GM23338 (cell line): ENCODE results near the gene NDUFB2. TPM values are rescaled to one million over a fixed set of nuclear protein-coding genes. Genes with fewer than 3 reads are reported as not detected.

Source experiments
- ATAC-seq: fragments of 200-7000 bp; cut with Tn5 transposase; 3 replicates; pipeline ENCODE4 v1.9.1; 2020
- DNase-seq: peaks from one replicate; pipeline ENCODE4 v3.0.0-alpha.2; 2015; ENCODE audit warnings: low spot score
- H2AFZ ChIP-seq: fragments of 200-600 bp; sonication (generic); 2 replicates; pipeline ENCODE4 v1.8.0; 2016; ENCODE audit warnings: antibody characterized with exemption, mild to moderate bottlenecking, moderate library complexity
- H3F3A ChIP-seq: fragments of 200-600 bp; sonication (generic); replicated peaks from 2 replicates; pipeline ENCODE4 v1.8.0; 2017; ENCODE audit warnings: antibody characterized with exemption, mixed run types, low read depth
- H3K27ac ChIP-seq: fragments of 200-600 bp; sonication (generic); 2 replicates; pipeline ENCODE4 v1.6.1; 2016; ENCODE audit warnings: low read depth
- H3K27me3 ChIP-seq: fragments of 200-600 bp; sonication (generic); 2 replicates; pipeline ENCODE4 v1.8.0; 2016; ENCODE audit warnings: mild to moderate bottlenecking, mixed run types, moderate library complexity; ENCODE audit not compliant: insufficient read depth
- H3K36me3 ChIP-seq: fragments of 200-600 bp; sonication (generic); 2 replicates; pipeline ENCODE4 v1.8.0; 2016; ENCODE audit warnings: mild to moderate bottlenecking; ENCODE audit not compliant: insufficient read depth
- H3K4me1 ChIP-seq: fragments of 200-600 bp; sonication (generic); 2 replicates; pipeline ENCODE4 v1.8.0; 2016; ENCODE audit warnings: mild to moderate bottlenecking, moderate library complexity; ENCODE audit not compliant: insufficient read depth
- H3K4me2 ChIP-seq: fragments of 200-600 bp; sonication (generic); 2 replicates; pipeline ENCODE4 v1.7.1; 2017; ENCODE audit warnings: mixed run types
- H3K4me3 ChIP-seq: fragments of 200-600 bp; sonication (generic); 2 replicates; pipeline ENCODE4 v1.6.1; 2016; ENCODE audit warnings: mixed run types
- H3K79me2 ChIP-seq: fragments of 200-600 bp; sonication (generic); replicated peaks from 2 replicates; pipeline ENCODE4 v1.8.0; 2017; ENCODE audit warnings: mild to moderate bottlenecking; ENCODE audit not compliant: insufficient read depth
- H3K9me2 ChIP-seq: fragments of 200-600 bp; sonication (generic); 2 replicates; pipeline ENCODE4 v1.8.0; 2017; ENCODE audit not compliant: insufficient read depth
- H4K20me1 ChIP-seq: fragments of 200-600 bp; sonication (generic); replicated peaks from 2 replicates; pipeline ENCODE4 v1.8.0; 2017; ENCODE audit warnings: mild to moderate bottlenecking; ENCODE audit not compliant: insufficient read depth
- H3K27ac Mint-ChIP-seq: 2 replicates; pipeline ENCODE4 v1.8.0; 2020; ENCODE audit warnings: inconsistent platforms, mild to moderate bottlenecking, moderate library complexity, mixed read lengths
- H3K27me3 Mint-ChIP-seq: 3 replicates; pipeline ENCODE4 v1.8.0; 2022; ENCODE audit warnings: low read depth, mild to moderate bottlenecking, moderate library complexity, mixed read lengths, inconsistent platforms; ENCODE audit not compliant: insufficient read depth, poor library complexity
- H3K36me3 Mint-ChIP-seq: 3 replicates; pipeline ENCODE4 v1.8.0; 2021; ENCODE audit warnings: low read depth, mild to moderate bottlenecking, inconsistent platforms, moderate library complexity, mixed read lengths
- H3K4me1 Mint-ChIP-seq: 3 replicates; pipeline ENCODE4 v1.8.0; 2020; ENCODE audit warnings: mild to moderate bottlenecking, inconsistent platforms, mixed read lengths
- H3K4me3 Mint-ChIP-seq: 3 replicates; pipeline ENCODE4 v1.8.0; 2021; ENCODE audit warnings: moderate library complexity, mild to moderate bottlenecking, inconsistent platforms, mixed read lengths
- H3K9me3 Mint-ChIP-seq: 3 replicates; pipeline ENCODE4 v1.8.0; 2020; ENCODE audit warnings: moderate library complexity, mild to moderate bottlenecking, inconsistent platforms, mixed read lengths
- CREB1 ChIP-seq: fragments of 250-450 bp; sonication (Bioruptor Pico); IDR thresholded peaks from 2 replicates; pipeline ENCODE4 v1.5.0; 2020; ENCODE audit warnings: low read depth, mild to moderate bottlenecking, moderate library complexity
- JUNB ChIP-seq: IDR thresholded peaks from one replicate; pipeline ENCODE4 v1.6.1; 2016; ENCODE audit warnings: antibody characterized with exemption; ENCODE audit not compliant: unreplicated experiment
- NANOG ChIP-seq: IDR thresholded peaks from 2 replicates; pipeline ENCODE4 v1.6.1; 2016; ENCODE audit warnings: antibody characterized with exemption, borderline replicate concordance
- ZNF114 ChIP-seq: fragments of 250-450 bp; sonication (Bioruptor Pico); IDR thresholded peaks from 2 replicates; pipeline ENCODE4 v1.5.0; 2020; ENCODE audit warnings: mild to moderate bottlenecking, moderate library complexity
- polyA plus RNA-seq: library from polyadenylated mRNA; unstranded; fragments of >200 nt; fragmentation: Nextera tagmentation; extraction: Ambion mirVana; gene quantifications from 2 replicates; pipeline ENCODE4 v1.2.1, GENCODE V29; 2016
- total RNA-seq: library from RNA; depleted of rRNA; stranded (reverse); fragments of >200 nt; shearing (Covaris generic); gene quantifications from 2 replicates; pipeline ENCODE4 v1.2.3, GENCODE V29; 2014
- TF ChIP-seq, protein P1 (sequence below), 2 experiments: fragments of 200-600 bp in 1 of 2; sonication (generic) in 1 of 2; conservative IDR thresholded peaks; 2 replicates each; pipeline versions ENCODE4 v1.5.1 to v1.6.1; 2016 to 2017; ENCODE audit warnings: antibody characterized with exemption in 2 of 2, low read depth in 2 of 2, mild to moderate bottlenecking in 2 of 2, moderate library complexity in 1 of 2
- TF ChIP-seq, protein P2 (sequence below): IDR thresholded peaks from 2 replicates; pipeline ENCODE4 v1.6.1; 2016; ENCODE audit warnings: antibody characterized with exemption
- TF ChIP-seq, protein P3 (sequence below): IDR thresholded peaks from one replicate; pipeline ENCODE4 v1.6.1; 2018; ENCODE audit warnings: antibody characterized with exemption; ENCODE audit not compliant: unreplicated experiment

Gene NDUFB2
- total and polyA plus RNA-seq, 2 experiments from 2014 or later = 306 to 382 TPM

DNA sequence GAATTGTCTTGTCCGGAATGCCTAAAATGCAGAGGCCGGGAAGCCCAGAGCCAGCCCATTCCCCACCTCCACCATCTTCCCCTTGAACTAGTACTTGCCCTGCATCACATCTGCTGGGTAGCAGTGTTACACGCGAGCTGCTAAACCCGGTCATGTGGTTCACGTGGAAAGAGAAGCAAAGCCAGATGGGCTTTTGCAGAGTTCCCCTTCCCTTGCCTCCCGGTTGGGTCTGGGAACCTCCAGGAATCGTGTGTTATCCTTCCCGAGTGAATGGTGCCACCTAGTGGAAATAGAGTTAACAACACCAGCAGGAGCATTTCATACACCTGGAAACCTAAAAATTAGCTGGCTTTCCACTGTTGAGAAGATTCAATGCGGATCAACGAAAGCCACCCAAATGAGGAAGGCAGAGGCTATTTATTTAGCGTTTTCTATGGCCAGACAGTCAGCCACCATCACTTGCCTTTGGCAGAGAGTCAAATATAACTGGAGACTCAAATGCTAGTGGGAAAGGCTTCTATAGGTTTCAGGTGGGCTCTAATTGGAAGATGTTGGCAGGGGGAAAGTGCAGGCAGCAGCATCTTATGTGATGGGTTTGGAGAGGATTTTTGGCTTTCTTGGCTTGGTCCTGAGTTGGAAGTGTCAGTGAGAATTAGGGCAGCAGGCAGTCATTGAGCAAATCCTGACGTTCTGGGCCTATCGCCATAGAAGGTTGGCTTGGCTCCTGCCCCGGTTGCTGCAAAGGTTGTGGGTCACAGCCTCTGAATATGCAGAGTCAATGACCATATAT lies 43.0 kb upstream of the NDUFB2 start:
- Histone ChIP-seq H3K27me3 (no peaks in the 10 kb centered on the region), H3F3A (no peaks in the 10 kb centered on the region), H3K27ac (no peak overlapping the region), H3K4me1 (no peaks in the 10 kb centered on the region), H4K20me1 (no peaks in the 10 kb centered on the region), H2AFZ (peak overlapping the region; percentile 57), H3K4me3 (no peak overlapping the region), H3K9me2 (no peaks in the 10 kb centered on the region), H3K4me2 (no peak overlapping the region), H3K36me3 (no peaks in the 10 kb centered on the region), H3K79me2 (no peaks in the 10 kb centered on the region)
- Mint-ChIP-seq H3K4me3 (no peak overlapping the region), H3K9me3 (peaks cover 3% of the 10 kb centered on the region; the same call in 1 of the 3 replicates), H3K27me3 (peaks cover 14% of the 10 kb centered on the region), H3K27ac (no peak overlapping the region; the same call in 1 of the 2 replicates), H3K36me3 (no peaks in the 10 kb centered on the region), H3K4me1 (peaks cover 9% of the 10 kb centered on the region)
- DNase-seq = peak; percentile 95
- ATAC-seq = peak; percentile 92
- TF ChIP-seq, protein P1, sequence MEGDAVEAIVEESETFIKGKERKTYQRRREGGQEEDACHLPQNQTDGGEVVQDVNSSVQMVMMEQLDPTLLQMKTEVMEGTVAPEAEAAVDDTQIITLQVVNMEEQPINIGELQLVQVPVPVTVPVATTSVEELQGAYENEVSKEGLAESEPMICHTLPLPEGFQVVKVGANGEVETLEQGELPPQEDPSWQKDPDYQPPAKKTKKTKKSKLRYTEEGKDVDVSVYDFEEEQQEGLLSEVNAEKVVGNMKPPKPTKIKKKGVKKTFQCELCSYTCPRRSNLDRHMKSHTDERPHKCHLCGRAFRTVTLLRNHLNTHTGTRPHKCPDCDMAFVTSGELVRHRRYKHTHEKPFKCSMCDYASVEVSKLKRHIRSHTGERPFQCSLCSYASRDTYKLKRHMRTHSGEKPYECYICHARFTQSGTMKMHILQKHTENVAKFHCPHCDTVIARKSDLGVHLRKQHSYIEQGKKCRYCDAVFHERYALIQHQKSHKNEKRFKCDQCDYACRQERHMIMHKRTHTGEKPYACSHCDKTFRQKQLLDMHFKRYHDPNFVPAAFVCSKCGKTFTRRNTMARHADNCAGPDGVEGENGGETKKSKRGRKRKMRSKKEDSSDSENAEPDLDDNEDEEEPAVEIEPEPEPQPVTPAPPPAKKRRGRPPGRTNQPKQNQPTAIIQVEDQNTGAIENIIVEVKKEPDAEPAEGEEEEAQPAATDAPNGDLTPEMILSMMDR (conservative IDR thresholded peaks at IDR 0.05; ENCODE audit: low read depth in 2 of 2) = peak; percentile 93 to 97
- no peak for TF ChIP-seq JUNB

DNA sequence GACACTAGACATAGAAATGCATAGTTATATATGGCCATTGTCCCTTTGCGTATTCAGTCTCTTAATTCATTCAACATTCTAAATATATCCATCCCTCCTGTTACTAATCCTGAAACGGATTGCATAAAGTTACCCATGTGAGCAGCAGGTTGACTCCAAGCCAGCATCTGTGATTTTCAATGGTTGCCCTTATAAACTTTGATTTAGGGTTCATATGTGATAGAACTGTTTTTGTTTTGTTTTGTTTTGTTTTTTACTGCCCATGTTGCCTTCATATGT lies 42.5 kb upstream of the NDUFB2 start:
- peaks cover 3% of the 10 kb centered on the region; the same call in 1 of the 3 replicates for H3K9me3 Mint-ChIP-seq
- H3K27me3 Mint-ChIP-seq = peaks cover 14% of the 10 kb centered on the region
- no peaks in the 10 kb centered on the region for H3K36me3 Mint-ChIP-seq
- no peak overlapping the region for H3K4me2 ChIP-seq
- no peak overlapping the region for H3K4me3 ChIP-seq
- no peaks in the 10 kb centered on the region for H3K79me2 ChIP-seq
- peaks cover 9% of the 10 kb centered on the region for H3K4me1 Mint-ChIP-seq
- no peaks in the 10 kb centered on the region for H3K4me1 ChIP-seq
- H3K36me3 ChIP-seq = no peaks in the 10 kb centered on the region
- H3K9me2 ChIP-seq = no peaks in the 10 kb centered on the region
- H3K4me3 Mint-ChIP-seq = no peak overlapping the region
- H4K20me1 ChIP-seq = no peaks in the 10 kb centered on the region
- no peak overlapping the region for H2AFZ ChIP-seq
- ATAC-seq (no peak), DNase-seq (no peak)
- no peaks in the 10 kb centered on the region for H3K27me3 ChIP-seq
- H3K27ac ChIP-seq = no peak overlapping the region
- no peaks in the 10 kb centered on the region for H3F3A ChIP-seq
- no peak overlapping the region for H3K27ac Mint-ChIP-seq
- TF ChIP-seq NANOG (no peak), ZNF114 (CRISPR knock-in tag) (no peak), CREB1 (CRISPR knock-in tag) (no peak)
- TF ChIP-seq, protein P1 (conservative IDR thresholded peaks at IDR 0.05; ENCODE audit: low read depth in 2 of 2) = no peak
- TF ChIP-seq, protein P2, sequence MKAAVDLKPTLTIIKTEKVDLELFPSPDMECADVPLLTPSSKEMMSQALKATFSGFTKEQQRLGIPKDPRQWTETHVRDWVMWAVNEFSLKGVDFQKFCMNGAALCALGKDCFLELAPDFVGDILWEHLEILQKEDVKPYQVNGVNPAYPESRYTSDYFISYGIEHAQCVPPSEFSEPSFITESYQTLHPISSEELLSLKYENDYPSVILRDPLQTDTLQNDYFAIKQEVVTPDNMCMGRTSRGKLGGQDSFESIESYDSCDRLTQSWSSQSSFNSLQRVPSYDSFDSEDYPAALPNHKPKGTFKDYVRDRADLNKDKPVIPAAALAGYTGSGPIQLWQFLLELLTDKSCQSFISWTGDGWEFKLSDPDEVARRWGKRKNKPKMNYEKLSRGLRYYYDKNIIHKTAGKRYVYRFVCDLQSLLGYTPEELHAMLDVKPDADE = no peak
- TF ChIP-seq, protein P3, sequence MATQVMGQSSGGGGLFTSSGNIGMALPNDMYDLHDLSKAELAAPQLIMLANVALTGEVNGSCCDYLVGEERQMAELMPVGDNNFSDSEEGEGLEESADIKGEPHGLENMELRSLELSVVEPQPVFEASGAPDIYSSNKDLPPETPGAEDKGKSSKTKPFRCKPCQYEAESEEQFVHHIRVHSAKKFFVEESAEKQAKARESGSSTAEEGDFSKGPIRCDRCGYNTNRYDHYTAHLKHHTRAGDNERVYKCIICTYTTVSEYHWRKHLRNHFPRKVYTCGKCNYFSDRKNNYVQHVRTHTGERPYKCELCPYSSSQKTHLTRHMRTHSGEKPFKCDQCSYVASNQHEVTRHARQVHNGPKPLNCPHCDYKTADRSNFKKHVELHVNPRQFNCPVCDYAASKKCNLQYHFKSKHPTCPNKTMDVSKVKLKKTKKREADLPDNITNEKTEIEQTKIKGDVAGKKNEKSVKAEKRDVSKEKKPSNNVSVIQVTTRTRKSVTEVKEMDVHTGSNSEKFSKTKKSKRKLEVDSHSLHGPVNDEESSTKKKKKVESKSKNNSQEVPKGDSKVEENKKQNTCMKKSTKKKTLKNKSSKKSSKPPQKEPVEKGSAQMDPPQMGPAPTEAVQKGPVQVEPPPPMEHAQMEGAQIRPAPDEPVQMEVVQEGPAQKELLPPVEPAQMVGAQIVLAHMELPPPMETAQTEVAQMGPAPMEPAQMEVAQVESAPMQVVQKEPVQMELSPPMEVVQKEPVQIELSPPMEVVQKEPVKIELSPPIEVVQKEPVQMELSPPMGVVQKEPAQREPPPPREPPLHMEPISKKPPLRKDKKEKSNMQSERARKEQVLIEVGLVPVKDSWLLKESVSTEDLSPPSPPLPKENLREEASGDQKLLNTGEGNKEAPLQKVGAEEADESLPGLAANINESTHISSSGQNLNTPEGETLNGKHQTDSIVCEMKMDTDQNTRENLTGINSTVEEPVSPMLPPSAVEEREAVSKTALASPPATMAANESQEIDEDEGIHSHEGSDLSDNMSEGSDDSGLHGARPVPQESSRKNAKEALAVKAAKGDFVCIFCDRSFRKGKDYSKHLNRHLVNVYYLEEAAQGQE = no peak
